Measurements from ENCODE around the gene DOK1.

DOK1 gene

GRCh38 chr2:74569686-74570085, 15.2 kb downstream of the DOK1 start:
- DNase-seq (ENCODE audit: low spot score) = no peak

DNA sequence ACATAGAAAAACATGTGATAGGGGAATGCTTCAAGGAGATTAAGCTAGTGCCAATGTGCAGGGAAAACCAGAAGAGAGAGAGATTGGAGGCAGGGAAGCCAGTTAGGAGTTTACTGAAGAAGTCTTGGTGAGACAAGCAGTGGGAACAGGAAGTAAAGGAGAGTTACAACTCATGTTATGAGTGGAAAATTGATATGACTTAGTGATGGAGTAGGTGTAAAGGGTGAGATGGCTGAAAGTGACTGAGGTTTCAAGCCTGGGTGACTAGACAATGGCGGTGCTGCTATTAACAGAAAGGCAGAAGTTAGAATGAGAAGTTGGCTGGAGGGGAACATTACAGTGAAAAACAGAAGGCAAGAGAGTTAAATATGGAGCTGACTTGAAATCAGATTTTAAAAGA, 16.5 kb downstream of the DOK1 start:
- DNase-seq (ENCODE audit: low spot score) = no peak

DNA sequence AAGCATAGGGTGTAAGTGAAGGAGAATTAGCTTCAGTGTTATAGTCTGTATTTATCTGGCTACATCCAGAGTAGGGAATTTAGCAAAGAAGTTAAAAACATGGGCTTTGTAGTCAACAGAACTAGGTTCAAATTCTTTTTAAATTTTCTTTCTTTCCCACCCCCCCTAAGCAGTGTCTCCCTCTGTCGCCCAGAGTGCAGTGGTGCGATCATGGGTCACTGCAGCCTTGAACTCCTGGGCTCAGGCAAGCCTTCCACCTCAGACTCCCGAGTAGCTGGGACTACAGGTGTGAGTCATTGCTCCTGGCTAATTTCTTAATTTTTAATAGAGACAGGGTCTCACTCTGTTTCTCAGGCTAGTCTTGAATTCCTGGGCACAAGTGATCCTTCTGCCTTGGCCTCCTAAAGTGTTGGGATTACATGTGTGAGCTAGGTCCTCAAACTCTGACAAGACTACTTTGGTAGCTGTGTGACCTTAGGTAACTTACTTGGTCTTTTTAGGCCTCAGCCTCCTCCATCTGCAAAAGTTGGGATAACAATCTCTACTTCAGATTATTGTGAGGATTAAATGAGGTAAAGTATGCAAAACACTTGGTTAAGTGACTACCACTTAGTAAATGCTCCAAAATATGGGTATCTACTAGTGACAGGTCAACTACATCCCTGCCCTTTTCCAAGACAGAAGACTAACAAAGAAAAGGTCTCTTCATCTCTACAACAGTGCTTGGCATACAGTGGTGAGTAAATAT, 17.8 kb downstream of the DOK1 start:
- no peak for DNase-seq (ENCODE audit: low spot score)

GRCh38 chr2:74573747-74574562, 19.4 kb downstream of the DOK1 start:
- DNase-seq (ENCODE audit: low spot score) = no peak

- no peak for DNase-seq (ENCODE audit: low spot score)
These were observed 20.8 kb downstream of the DOK1 start for GRCh38 chr2:74575320-74575719.

DNA sequence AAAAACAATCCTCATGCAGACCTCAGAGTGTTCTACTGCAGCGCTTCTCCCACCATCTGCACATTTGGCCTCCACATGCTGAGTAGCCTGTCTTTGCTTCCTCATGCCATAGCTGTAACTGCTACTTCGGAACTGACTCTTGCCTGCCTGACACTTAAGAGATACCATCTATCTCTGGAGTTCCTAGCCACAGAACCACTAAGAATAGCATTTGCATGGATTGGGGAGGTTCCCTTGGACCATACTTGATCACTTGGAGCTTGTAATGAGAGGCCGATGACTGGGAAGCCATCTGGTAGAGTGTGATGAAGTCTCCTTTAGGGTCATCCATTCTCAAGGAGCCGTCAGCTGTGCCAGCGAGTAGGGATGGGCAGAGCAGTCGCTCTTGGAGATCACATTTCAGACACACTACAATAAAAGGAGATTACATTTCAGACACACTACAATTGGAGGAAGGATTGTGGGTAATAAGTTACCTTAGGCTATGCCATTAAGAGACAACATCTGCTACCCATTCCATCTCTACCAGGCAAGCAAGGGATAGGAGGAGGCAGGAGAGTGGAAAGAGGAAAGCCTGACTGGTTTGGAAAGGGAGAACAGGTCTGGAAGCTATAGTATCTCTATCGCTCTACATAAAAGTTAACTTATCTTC, 21.8 kb downstream of the DOK1 start:
- DNase-seq (ENCODE audit: low spot score) = no peak

- DNase-seq (ENCODE audit: low spot score) = no peak
These were observed 22.3 kb downstream of the DOK1 start for GRCh38 chr2:74576863-74577229.

DNA sequence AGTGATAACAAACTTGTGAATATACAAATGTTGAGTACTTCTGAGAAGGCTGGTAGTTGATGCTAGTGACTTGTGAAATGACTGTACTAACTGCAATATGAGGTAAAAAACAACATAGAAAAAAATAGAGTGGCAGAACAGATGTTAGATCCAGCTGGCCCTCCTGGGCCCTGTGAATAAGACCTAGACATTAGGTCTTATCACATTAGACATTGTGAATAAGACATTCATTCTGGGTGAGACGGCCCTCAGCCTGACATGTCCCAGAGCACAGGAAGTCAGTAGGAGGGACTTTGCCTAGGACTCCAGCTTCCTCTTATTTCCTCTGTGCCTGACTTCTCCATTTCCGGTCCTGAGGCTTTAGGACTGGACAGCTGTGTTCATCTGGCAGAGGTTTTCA, 22.9 kb downstream of the DOK1 start:
- no peak for DNase-seq (ENCODE audit: low spot score)

DNA sequence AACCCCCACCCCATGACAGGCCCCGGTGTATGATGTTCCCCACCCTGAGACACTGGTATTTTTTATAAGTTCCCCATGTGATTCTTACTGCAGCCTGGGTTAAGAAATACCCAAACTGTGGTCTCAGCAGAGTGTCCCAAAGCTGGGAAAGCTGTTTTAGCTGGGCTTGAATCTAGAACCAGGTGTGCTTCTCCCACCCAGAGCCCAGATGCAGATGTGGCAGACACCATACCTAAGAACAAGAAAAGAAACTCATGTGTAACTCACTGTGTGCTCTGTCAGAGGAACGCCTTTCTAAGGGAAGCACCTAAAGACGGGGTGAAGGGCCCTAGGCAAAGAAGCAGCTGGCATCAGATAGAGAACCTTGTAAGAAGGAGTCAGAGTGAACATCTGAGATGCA, 23.9 kb downstream of the DOK1 start:
- DNase-seq (ENCODE audit: low spot score) = no peak

GRCh38 chr2:74581463-74581862, 26.9 kb downstream of the DOK1 start:
- no peak for DNase-seq (ENCODE audit: low spot score)

DNA sequence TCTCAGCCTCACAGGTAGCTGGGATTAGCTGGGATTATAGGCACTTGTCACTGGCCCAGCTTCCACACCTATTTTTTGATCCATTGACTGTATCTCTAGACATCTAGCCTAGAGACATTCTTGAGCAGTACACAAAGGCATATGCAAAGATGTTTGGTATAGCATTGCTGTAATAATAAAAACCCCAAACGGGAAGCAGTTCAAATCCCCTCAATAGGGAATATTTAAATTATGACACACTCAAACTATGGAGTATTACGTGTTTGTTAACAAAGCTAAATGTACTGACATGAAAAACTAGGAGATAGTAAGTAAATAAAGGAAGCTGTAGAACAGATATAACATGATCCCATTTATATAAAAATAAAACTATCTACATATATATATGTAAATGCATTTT, 27.7 kb downstream of the DOK1 start:
- DNase-seq (ENCODE audit: low spot score) = no peak

DNA sequence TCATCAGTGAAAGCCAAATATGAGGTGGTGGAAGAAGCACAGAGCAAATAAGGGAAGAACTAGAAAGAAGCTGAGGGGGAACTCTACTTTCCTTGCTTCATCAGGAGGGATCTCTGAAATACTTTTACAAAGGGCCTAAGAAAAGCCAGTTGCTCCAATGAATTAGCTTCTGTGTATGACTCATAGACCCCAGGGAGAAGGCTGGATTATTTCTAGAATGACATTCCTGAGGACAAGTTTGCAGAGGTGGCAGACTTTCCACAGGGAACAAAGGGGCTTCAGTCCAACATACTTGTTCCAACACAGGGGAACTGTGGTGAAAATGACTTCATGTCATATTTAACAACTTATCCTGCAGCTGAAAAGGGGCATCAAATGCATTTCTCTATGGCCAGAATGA, 29.0 kb downstream of the DOK1 start:
- no peak for DNase-seq (ENCODE audit: low spot score)

DNA sequence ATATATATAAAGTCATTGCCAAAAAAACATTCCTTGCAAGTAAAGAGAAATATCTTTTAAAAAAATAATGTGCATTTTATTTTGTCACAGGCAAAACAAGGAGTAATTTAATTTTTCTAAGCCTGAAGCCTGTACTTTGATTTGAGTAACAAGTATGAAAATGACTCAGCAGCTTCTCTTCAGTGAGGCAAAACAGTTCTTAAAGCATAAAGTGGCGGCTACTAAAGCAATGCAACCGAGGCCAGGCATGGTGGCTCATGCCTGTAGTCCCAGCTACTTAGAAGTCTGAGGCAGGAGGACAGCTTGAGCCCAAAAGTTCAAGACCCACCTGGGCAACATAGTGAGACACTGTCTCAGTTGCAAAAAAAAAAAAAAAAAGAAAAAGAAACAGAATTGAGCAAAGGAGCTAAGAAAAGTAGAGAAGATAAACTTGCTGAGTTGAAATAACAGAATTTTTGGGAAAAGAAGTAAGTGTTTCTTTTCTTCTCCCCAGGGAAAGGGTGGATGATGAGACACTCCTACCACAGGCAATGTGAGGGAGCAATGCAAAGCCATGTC, 29.6 kb downstream of the DOK1 start:
- DNase-seq (ENCODE audit: low spot score) = no peak

DNA sequence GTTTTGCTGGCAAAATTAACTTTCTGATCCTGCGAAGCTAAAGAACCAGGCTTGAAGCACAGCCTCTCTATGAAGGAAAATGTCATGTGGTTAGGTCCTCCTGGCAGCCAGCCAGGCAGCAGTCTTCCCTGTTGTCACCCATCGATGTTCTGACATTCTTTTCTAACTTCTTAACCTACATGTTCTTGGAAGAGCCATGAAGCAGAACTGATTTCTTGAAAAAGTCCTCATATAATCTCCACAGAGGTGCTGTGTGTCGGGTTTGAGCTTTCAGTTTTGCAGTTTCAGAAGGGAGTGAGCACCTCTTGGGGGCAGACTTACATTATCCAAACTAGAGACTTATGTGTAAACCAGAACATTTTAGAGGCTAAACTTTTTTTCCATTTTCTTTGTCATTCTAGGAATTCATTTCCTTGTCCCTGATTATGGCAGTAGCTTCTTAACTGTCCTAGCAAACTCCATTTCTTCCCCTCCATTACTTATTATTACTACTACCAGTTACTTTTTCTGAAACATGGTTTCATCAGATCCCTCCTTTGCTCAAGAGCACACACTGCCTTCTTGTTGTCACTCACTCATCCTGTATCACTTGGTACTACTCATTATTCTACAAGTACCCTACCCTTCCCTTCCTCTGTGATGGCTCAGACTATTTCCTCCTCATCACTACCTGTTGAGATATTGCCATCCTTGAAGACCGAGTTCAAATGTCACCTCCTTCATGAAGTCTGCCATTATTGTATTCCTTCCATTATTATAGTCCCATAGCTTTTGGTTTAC, 31.1 kb downstream of the DOK1 start:
- DNase-seq (ENCODE audit: low spot score) = peak; percentile 15

DNA sequence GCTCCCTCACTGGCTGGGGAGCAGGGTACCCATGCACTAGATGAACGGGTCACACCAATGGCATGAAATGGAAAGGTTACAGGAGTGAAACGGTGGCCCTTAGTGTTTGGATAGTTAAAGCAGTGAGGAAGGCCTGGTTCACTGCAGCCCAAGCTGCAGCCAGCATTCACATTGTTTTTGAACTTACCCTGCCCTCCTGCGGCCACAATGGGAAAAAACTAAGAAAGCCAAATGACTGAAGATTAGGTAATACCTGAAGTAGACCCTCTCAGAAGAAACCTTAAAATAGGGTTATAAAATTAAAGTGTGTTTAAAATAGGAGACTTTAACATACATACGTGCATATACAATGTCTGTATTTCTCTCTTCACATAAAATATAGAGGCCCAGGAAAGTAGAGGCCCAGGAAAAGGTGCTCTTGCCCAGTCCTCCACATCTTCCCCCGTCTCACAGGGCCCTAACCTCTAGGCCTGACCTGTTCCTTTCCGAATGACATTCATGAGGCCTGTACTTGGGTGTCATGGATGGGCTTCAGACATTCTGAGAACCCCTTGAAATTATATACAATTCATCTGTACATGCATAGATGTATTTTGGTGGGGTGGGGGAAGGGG, 33.3 kb downstream of the DOK1 start:
- DNase-seq (ENCODE audit: low spot score) = peak; percentile 55

DNA sequence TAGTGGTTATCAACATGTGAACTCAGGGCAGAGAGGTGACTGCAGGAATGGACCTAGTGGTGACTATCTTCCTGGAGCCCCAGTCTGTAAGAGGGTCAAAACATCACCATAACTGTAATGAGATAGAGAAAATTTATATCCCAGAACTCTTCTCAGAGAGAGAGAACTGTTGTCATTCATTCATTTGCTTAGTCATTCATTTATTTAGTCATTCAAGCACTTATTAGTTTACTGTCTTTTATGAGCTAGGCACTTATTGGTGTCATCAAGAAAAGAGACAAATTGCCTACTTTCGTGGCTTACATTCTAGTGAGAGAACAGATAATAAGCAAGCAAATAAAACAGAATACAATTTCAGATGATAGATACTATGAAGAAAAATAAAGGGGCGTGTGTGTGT, 34.1 kb downstream of the DOK1 start:
- no peak for DNase-seq (ENCODE audit: low spot score)

GRCh38 chr2:74593826-74594772, 39.6 kb downstream of the DOK1 start:
- no peak for DNase-seq (ENCODE audit: low spot score)

- DNase-seq (ENCODE audit: low spot score) = no peak
These were observed 42.1 kb downstream of the DOK1 start for GRCh38 chr2:74596584-74596983.

DNA sequence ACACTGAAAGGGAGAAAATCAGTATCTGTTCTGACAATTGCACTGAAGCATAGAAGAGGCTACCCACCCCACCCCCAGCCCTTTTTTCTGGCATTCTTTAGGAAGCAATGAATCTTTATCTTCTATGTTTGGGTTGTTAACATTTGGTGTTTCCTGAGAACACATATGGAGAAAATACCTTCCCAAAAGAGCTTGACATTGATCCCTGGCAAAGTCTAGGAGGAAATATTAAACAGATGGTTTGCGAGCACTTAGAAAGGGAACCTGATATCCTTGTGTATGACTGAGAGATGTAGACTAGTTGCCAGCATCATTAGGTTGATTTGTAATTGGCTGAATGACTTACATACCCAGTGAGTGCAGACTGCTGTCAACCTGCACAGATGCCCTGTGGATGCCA, 42.9 kb downstream of the DOK1 start:
- DNase-seq (ENCODE audit: low spot score) = no peak

DNA sequence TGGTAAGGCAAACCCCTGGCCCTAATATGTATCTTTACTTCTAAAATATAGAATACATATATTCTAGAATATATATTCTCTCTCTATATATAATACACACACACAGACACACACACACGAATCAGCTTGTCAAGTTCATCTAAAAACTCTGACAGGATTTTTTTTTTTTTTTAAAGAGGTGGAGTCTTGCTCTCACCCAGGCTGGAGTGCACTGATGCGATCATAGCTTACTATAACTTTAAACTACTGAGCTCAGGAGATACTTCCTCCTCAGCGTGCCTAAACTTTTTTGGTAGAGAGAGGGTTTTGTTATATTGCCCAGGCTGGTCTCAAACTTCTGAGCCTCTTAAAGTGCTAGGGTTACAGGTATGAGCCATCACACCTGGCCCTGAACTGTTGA, 45.2 kb downstream of the DOK1 start:
- DNase-seq (ENCODE audit: low spot score) = no peak
